DOHH2 (cell line): ENCODE results near the gene KLHDC4.

Experiments used
- CTCF ChIP-seq: fragments of 200-600 bp; sonication (generic); IDR thresholded peaks from one replicate; pipeline ENCODE4 v1.5.1; 2014; ENCODE audit warnings: antibody characterized with exemption, mild to moderate bottlenecking, low read depth, low read length; ENCODE audit not compliant: poor library complexity, severe bottlenecking
- EZH2phosphoT487 ChIP-seq: fragments of 200-600 bp; sonication (generic); IDR thresholded peaks from 2 replicates; pipeline ENCODE4 v1.6.1; 2017; ENCODE audit warnings: borderline replicate concordance, mild to moderate bottlenecking, antibody characterized with exemption, low read length, moderate library complexity, mixed read lengths

DNA sequence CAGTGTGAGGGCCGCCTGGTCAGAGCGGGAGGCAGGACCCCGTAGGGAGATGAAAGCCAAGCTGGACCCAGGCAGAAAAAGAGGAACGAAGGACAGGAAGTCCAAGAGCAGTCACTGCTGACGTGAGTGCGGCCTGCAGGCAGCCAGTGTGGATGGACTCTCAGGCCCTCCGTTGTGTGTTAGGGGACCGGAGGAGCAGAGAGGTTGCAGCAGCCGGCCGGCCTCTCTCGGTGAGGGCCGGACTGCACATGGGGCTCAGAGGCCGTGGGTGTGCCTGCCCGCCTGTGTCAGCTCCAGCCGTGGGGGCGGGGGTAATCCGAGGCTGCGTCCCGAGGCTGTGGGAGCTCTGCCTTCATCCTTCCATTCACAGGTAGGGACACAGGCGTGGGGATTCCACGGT, 96.1 kb downstream of the KLHDC4 start:
- TF ChIP-seq CTCF (no peak), EZH2phosphoT487 (no peak)
